IMR-90 (cell line): Measurements from ENCODE around the gene CARD10. TPM values are rescaled to one million over a fixed set of nuclear protein-coding genes. Genes with fewer than 3 reads are reported as not detected.

Source experiments
- ATAC-seq: fragments of 200-7000 bp; cut with Tn5 transposase; 2 replicates; pipeline ENCODE4 v1.9.1; 2020; ENCODE audit warnings: low read depth, mild to moderate bottlenecking, moderate library complexity
- BruUV-seq: library from RNA; stranded (reverse); fragments of 400-500 nt; replicated peaks from 2 replicates; lab custom pipeline; 2021; lab: Mats Ljungman, UMichigan
- CTCF ChIA-PET: fragments of 300-600 bp; formaldehyde crosslinking; extraction: SDS; loops from one replicate; lab custom pipeline; 2021; ENCODE audit warnings: antibody characterized with exemption; lab: Yijun Ruan, JAX
- POLR2A ChIA-PET: fragments of 300-600 bp; sonication (Branson Sonifier 250); formaldehyde crosslinking; loops from one replicate; lab custom pipeline; 2022; ENCODE audit warnings: antibody characterized with exemption; ENCODE audit not compliant: unreplicated experiment; lab: Charles Lee
- DNase-seq: peaks from one replicate; pipeline ENCODE4 v3.0.0; 2013
- H2AFZ ChIP-seq: replicated peaks from 2 replicates; pipeline ENCODE3; 2013; ENCODE audit warnings: low read length, mild to moderate bottlenecking; ENCODE audit not compliant: poor library complexity
- H2AK5ac ChIP-seq: 2 replicates; pipeline ENCODE4 v1.6.1; 2013; ENCODE audit warnings: low read depth, low read length, inconsistent platforms
- H2AK9ac ChIP-seq: replicated peaks from 2 replicates; pipeline ENCODE3; 2013; ENCODE audit warnings: mild to moderate bottlenecking, low read depth, low read length, moderate library complexity; ENCODE audit not compliant: poor library complexity
- H2BK120ac ChIP-seq: 2 replicates; pipeline ENCODE4 v1.6.1; 2013; ENCODE audit warnings: low read depth, low read length, inconsistent platforms
- H2BK15ac ChIP-seq: 3 replicates; pipeline ENCODE4 v1.6.1; 2013; ENCODE audit warnings: low read depth, low read length, inconsistent platforms
- H2BK20ac ChIP-seq: 2 replicates; pipeline ENCODE4 v1.6.1; 2013; ENCODE audit warnings: low read depth, mild to moderate bottlenecking, inconsistent platforms, low read length, moderate library complexity
- H2BK5ac ChIP-seq: 2 replicates; pipeline ENCODE4 v1.6.1; 2013; ENCODE audit warnings: mild to moderate bottlenecking, low read depth, low read length, inconsistent platforms; ENCODE audit not compliant: poor library complexity, severe bottlenecking
- H3K14ac ChIP-seq: replicated peaks from 2 replicates; pipeline ENCODE4 v1.6.1; 2013; ENCODE audit warnings: low read depth, low read length, inconsistent platforms
- H3K18ac ChIP-seq: 2 replicates; pipeline ENCODE4 v1.6.1; 2013; ENCODE audit warnings: low read depth, low read length, control low read depth
- H3K23ac ChIP-seq: 2 replicates; pipeline ENCODE4 v1.6.1; 2013; ENCODE audit warnings: low read depth, low read length, inconsistent platforms
- H3K27ac ChIP-seq: 2 replicates; pipeline ENCODE4 v1.5.1; 2013; ENCODE audit warnings: mild to moderate bottlenecking, control low read depth, low read length; ENCODE audit not compliant: insufficient read depth
- H3K27me3 ChIP-seq: 2 replicates; pipeline ENCODE4 v1.6.1; 2013; ENCODE audit warnings: low read length; ENCODE audit not compliant: control insufficient read depth, insufficient read depth
- H3K36me3 ChIP-seq: 2 replicates; pipeline ENCODE4 v1.6.1; 2013; ENCODE audit warnings: low read length, mixed read lengths; ENCODE audit not compliant: control insufficient read depth, insufficient read depth
- H3K4ac ChIP-seq: 2 replicates; pipeline ENCODE4 v1.6.1; 2013; ENCODE audit warnings: low read depth, low read length, inconsistent platforms
- H3K4me1 ChIP-seq: 2 replicates; pipeline ENCODE4 v1.6.1; 2013; ENCODE audit warnings: low read length, mixed read lengths; ENCODE audit not compliant: control insufficient read depth, insufficient read depth
- H3K4me2 ChIP-seq: 2 replicates; pipeline ENCODE4 v1.6.1; 2013; ENCODE audit warnings: low read depth, mild to moderate bottlenecking, control low read depth, low read length, moderate library complexity
- H3K4me3 ChIP-seq: 2 replicates; pipeline ENCODE4 v1.5.1; 2013; ENCODE audit warnings: low read depth, mild to moderate bottlenecking, control low read depth, low read length, moderate library complexity; ENCODE audit not compliant: insufficient read depth
- H3K56ac ChIP-seq: 2 replicates; pipeline ENCODE4 v1.6.1; 2013; ENCODE audit warnings: low read length, inconsistent platforms; ENCODE audit not compliant: insufficient read depth; ENCODE audit errors: extremely low read depth
- H3K79me1 ChIP-seq, 2 experiments: 2 replicates each; pipeline ENCODE4 v1.6.1; 2013; ENCODE audit warnings: low read length in 2 of 2, inconsistent platforms in 1 of 2, low read depth in 1 of 2
- H3K9ac ChIP-seq: 2 replicates; pipeline ENCODE4 v1.6.1; 2013; ENCODE audit warnings: low read depth, low read length, control low read depth
- H3K9me1 ChIP-seq: 2 replicates; pipeline ENCODE4 v1.6.1; 2013; ENCODE audit warnings: low read length, inconsistent platforms; ENCODE audit not compliant: insufficient read depth
- H3K9me3 ChIP-seq: 2 replicates; pipeline ENCODE4 v1.6.1; 2013; ENCODE audit warnings: low read length; ENCODE audit not compliant: control insufficient read depth, insufficient read depth
- H4K20me1 ChIP-seq: 2 replicates; pipeline ENCODE4 v1.6.1; 2013; ENCODE audit warnings: low read length, inconsistent platforms; ENCODE audit not compliant: insufficient read depth
- H4K5ac ChIP-seq: 2 replicates; pipeline ENCODE4 v1.6.1; 2013; ENCODE audit warnings: mild to moderate bottlenecking, low read depth, low read length, control low read depth
- H4K8ac ChIP-seq, 2 experiments: 2 replicates each; pipeline ENCODE4 v1.6.1; 2013; ENCODE audit warnings: low read depth in 2 of 2, low read length in 2 of 2, control low read depth in 1 of 2, inconsistent platforms in 1 of 2
- H4K91ac ChIP-seq: 2 replicates; pipeline ENCODE4 v1.6.1; 2013; ENCODE audit warnings: low read depth, low read length, inconsistent platforms; ENCODE audit not compliant: insufficient read depth
- BHLHE40 ChIP-seq: fragments of 150-350 bp; IDR thresholded peaks from 2 replicates; pipeline ENCODE4 v1.6.1; 2016; ENCODE audit warnings: mild to moderate bottlenecking, low read depth, low read length
- CEBPB ChIP-seq: IDR thresholded peaks from 2 replicates; pipeline ENCODE4 v1.6.1; 2012; ENCODE audit warnings: low read depth, low read length, improper control_type of control experiment
- CTCF ChIP-seq: conservative IDR thresholded peaks from 2 replicates; pipeline ENCODE4 v1.5.1; 2012; ENCODE audit warnings: mild to moderate bottlenecking, low read depth, low read length, improper control_type of control experiment
- ELK1 ChIP-seq: fragments of 150-350 bp; IDR thresholded peaks from 2 replicates; pipeline ENCODE4 v1.6.1; 2016; ENCODE audit warnings: low read depth, mild to moderate bottlenecking, low read length, moderate library complexity, borderline replicate concordance
- FOS ChIP-seq: fragments of 150-350 bp; IDR thresholded peaks from 2 replicates; pipeline ENCODE4 v1.6.1; 2016; ENCODE audit warnings: low read depth, low read length
- MAZ ChIP-seq: IDR thresholded peaks from 2 replicates; pipeline ENCODE4 v1.6.1; 2012; ENCODE audit warnings: low read depth, mild to moderate bottlenecking, low read length, improper control_type of control experiment, moderate library complexity, borderline replicate concordance
- NFE2L2 ChIP-seq: fragments of 150-350 bp; IDR thresholded peaks from 2 replicates; pipeline ENCODE4 v1.6.1; 2016; ENCODE audit warnings: low read depth, mild to moderate bottlenecking, low read length
- POLR2A ChIP-seq: IDR thresholded peaks from 2 replicates; pipeline ENCODE4 v1.6.1; 2012; ENCODE audit warnings: mild to moderate bottlenecking, low read depth, low read length
- RAD21 ChIP-seq: IDR thresholded peaks from 2 replicates; pipeline ENCODE4 v1.6.1; 2012; ENCODE audit warnings: low read length, improper control_type of control experiment
- RCOR1 ChIP-seq: IDR thresholded peaks from 2 replicates; pipeline ENCODE4 v1.6.1; 2012; ENCODE audit warnings: mild to moderate bottlenecking, low read length, improper control_type of control experiment; ENCODE audit not compliant: insufficient replicate concordance
- SMC3 ChIP-seq: fragments of 150-350 bp; IDR thresholded peaks from 2 replicates; pipeline ENCODE4 v1.6.1; 2016; ENCODE audit warnings: low read depth, mild to moderate bottlenecking, antibody characterized with exemption, low read length, moderate library complexity
- USF2 ChIP-seq: fragments of 150-350 bp; IDR thresholded peaks from 2 replicates; pipeline ENCODE4 v1.6.1; 2017; ENCODE audit warnings: mild to moderate bottlenecking, antibody characterized with exemption, low read length, low read depth
- WGBS, 2 experiments: methylation state at CpG; one replicate each; pipeline versions ENCODE4 v1.1.5 to v1.1.7; 2013; ENCODE audit warnings: missing lambda C conversion rate in 2 of 2; ENCODE audit not compliant: insufficient read length in 1 of 2; ENCODE audit errors: extremely low coverage in 2 of 2; 5-methylcytosine and 5-hydroxymethylcytosine counted together
- dilution Hi-C: fragments of 300-500 bp; cut with HindIII; formaldehyde crosslinking; loops from one replicate; pipeline ENCODE4 v1.14.3; 2018; ENCODE audit warnings: low sequenced_read_pairs; ENCODE audit not compliant: unreplicated experiment
- in situ Hi-C: fragments of 300-500 bp; cut with MboI; formaldehyde crosslinking; loops from 3 replicates; pipeline ENCODE4 v1.14.3; 2019; ENCODE audit warnings: low sequenced_read_pairs, inconsistent platforms, mixed read lengths
- intact Hi-C: fragments of 100-400 bp; cut with micrococcal nuclease; formaldehyde crosslinking; loops from 2 replicates; pipeline ENCODE4 v1.10.0; 2022
- polyA plus RNA-seq, 3 experiments: library from polyadenylated mRNA; depleted of rRNA; stranded (reverse); fragments of >200 nt; gene quantifications; 2 replicates each; pipeline ENCODE4 v1.2.3, GENCODE V29; 2012; ENCODE audit warnings: low replicate concordance in 1 of 3
- total RNA-seq: library from RNA; depleted of rRNA; stranded (reverse); fragments of >200 nt; gene quantifications from 2 replicates; pipeline ENCODE4 v1.2.3, GENCODE V29; 2012

Gene CARD10
- total and polyA plus RNA-seq, 2 of the 4 experiments (the other 2 are of a cell fraction) = 6.1 to 18.4 TPM

- DNase-seq (peak; percentile 86), ATAC-seq (peak; percentile 32)
- intact Hi-C loops = loop anchor here (1.0 kb wide), 1 partner anchor 15 kb away; no protein-coding TSS in a partner anchor
- peak overlapping the region; percentile 90 for H4K91ac ChIP-seq
- H3K9me3 ChIP-seq = no peaks in the 10 kb centered on the region
- H2BK120ac ChIP-seq = peak overlapping the region; percentile 89
- H2AFZ ChIP-seq = peak overlapping the region; percentile 86
- dilution Hi-C loops = no loop called here
- H3K79me1 ChIP-seq = peaks cover 4 to 53% of the 10 kb centered on the region in 2 experiments; a peak in 2 of 4 replicates
- peak overlapping the region; percentile 98 for H3K9ac ChIP-seq
- H3K18ac ChIP-seq = peak overlapping the region; percentile 78
- peak overlapping the region; percentile 99 for H2AK9ac ChIP-seq
- in situ Hi-C loops = no loop called here
- peaks cover 21% of the 10 kb centered on the region for H3K9me1 ChIP-seq
- H3K27me3 ChIP-seq = no peaks in the 10 kb centered on the region
- H3K36me3 ChIP-seq = peaks cover 16% of the 10 kb centered on the region
- H3K4me2 ChIP-seq = peak overlapping the region; percentile 82
- H4K5ac ChIP-seq = peak overlapping the region; percentile 52
- peak overlapping the region; percentile 79 to 90 for H4K8ac ChIP-seq
- whole genome bisulfite sequencing, 2 experiments = 0% methylated on average over 20 of the region's 56 CpGs; no CpG with 5 or more reads in 1 of the 2 experiments
- H2BK20ac ChIP-seq = 0 out of 2 replicates have a peak overlapping the region, but pooled peaks have one; percentile 7
- H3K27ac ChIP-seq = peak overlapping the region; percentile 100
- H3K14ac ChIP-seq = peak overlapping the region; percentile 93
- BruUV-seq = no TSS peak
- H3K4me3 ChIP-seq = peak overlapping the region; percentile 82
- H3K56ac ChIP-seq = peak overlapping the region; percentile 95
- peak overlapping the region; percentile 99 for H2BK5ac ChIP-seq
- peaks cover 29% of the 10 kb centered on the region for H3K4me1 ChIP-seq
- H2AK5ac ChIP-seq = peak overlapping the region; percentile 99
- peak overlapping the region; percentile 85; the same call in 2 of the 3 replicates for H2BK15ac ChIP-seq
- ChIA-PET CTCF (interaction anchor here (1.0 to 1.4 kb wide), 6 partner anchors 11 to 31 kb away, joined by 3 to 7 read pairs (median 4); no protein-coding TSS in a partner anchor), POLR2A (interaction anchor here (0.6 to 2.1 kb wide), 6 partner anchors 9 to 1717 kb away, joined by 4 to 10 read pairs (median 5); no protein-coding TSS in a partner anchor)
- peaks cover 55% of the 10 kb centered on the region for H4K20me1 ChIP-seq
- H3K23ac ChIP-seq = peak overlapping the region; percentile 90
- H3K4ac ChIP-seq = peak overlapping the region; percentile 95
- TF ChIP-seq USF2 (peak; percentile 71), BHLHE40 (no peak), SMC3 (peak; percentile 56; the same call in 1 of the 2 replicates), MAZ (peak; percentile 85), POLR2A (no peak; the same call in 1 of the 2 replicates), FOS (0 out of 2 replicates have a peak, but pooled peaks have one; percentile 13), RCOR1 (no peak), RAD21 (peak; percentile 50), CTCF (peak; percentile 92), CEBPB (peak; percentile 98), NFE2L2 (no peak), ELK1 (no peak)
These were observed 42.2 kb upstream of the CARD10 start for GRCh38 chr22:37561212-37562048.
